Activated naive CD8-positive, alpha-beta T cell (primary cell): Measurements from ENCODE around the gene CXCL12.

Experiments used
- H3K27ac Mint-ChIP-seq: one replicate; pipeline ENCODE4 v1.8.0; 2021; ENCODE audit warnings: mixed read lengths
- H3K27me3 Mint-ChIP-seq: one replicate; pipeline ENCODE4 v1.8.0; 2021; ENCODE audit warnings: mixed read lengths
- H3K36me3 Mint-ChIP-seq: one replicate; pipeline ENCODE4 v1.8.0; 2021; ENCODE audit warnings: mixed read lengths
- H3K4me1 Mint-ChIP-seq: one replicate; pipeline ENCODE4 v1.8.0; 2021; ENCODE audit warnings: low read depth, mixed read lengths
- H3K4me3 Mint-ChIP-seq: one replicate; pipeline ENCODE4 v1.8.0; 2021; ENCODE audit warnings: mild to moderate bottlenecking, mixed read lengths
- H3K9me3 Mint-ChIP-seq: one replicate; pipeline ENCODE4 v1.8.0; 2021; ENCODE audit warnings: low read depth, mixed read lengths

CXCL12 gene

GRCh38 chr10:44382981-44383748 is 1.7 kb downstream of the CXCL12 start:
- H3K27me3 Mint-ChIP-seq = peaks cover 11% of the 10 kb centered on the region

GRCh38 chr10:44382131-44382858 is 2.6 kb downstream of the CXCL12 start:
- no peaks in the 10 kb centered on the region for H3K36me3 Mint-ChIP-seq
- no peak overlapping the region for H3K4me3 Mint-ChIP-seq
- H3K27ac Mint-ChIP-seq = no peak overlapping the region
- peaks cover 6% of the 10 kb centered on the region for H3K4me1 Mint-ChIP-seq
- no peaks in the 10 kb centered on the region for H3K9me3 Mint-ChIP-seq
- peaks cover 11% of the 10 kb centered on the region for H3K27me3 Mint-ChIP-seq

More at GRCh38 chr10:44382981-44383748, 1.7 kb downstream of the CXCL12 start:
- Mint-ChIP-seq H3K4me1 (peaks cover 6% of the 10 kb centered on the region), H3K27ac (no peak overlapping the region), H3K4me3 (no peak overlapping the region), H3K36me3 (no peaks in the 10 kb centered on the region), H3K9me3 (no peaks in the 10 kb centered on the region)

- Mint-ChIP-seq H3K27me3 (peaks cover 7% of the 10 kb centered on the region), H3K4me1 (peaks cover 2% of the 10 kb centered on the region)
Observed at GRCh38 chr10:44380829-44381600, 3.9 kb downstream of the CXCL12 start.

GRCh38 chr10:44379907-44380306 is 5.0 kb downstream of the CXCL12 start:
- Mint-ChIP-seq H3K4me3 (no peak overlapping the region), H3K9me3 (no peaks in the 10 kb centered on the region), H3K27me3 (peaks cover 4% of the 10 kb centered on the region), H3K27ac (no peak overlapping the region), H3K36me3 (no peaks in the 10 kb centered on the region), H3K4me1 (no peaks in the 10 kb centered on the region)

More at GRCh38 chr10:44380829-44381600, 3.9 kb downstream of the CXCL12 start:
- Mint-ChIP-seq H3K27ac (no peak overlapping the region), H3K36me3 (no peaks in the 10 kb centered on the region), H3K4me3 (no peak overlapping the region), H3K9me3 (no peaks in the 10 kb centered on the region)

- no peak overlapping the region for H3K4me3 Mint-ChIP-seq
- H3K27me3 Mint-ChIP-seq = peaks cover 4% of the 10 kb centered on the region
- H3K27ac Mint-ChIP-seq = no peak overlapping the region
- H3K36me3 Mint-ChIP-seq = no peaks in the 10 kb centered on the region
- no peaks in the 10 kb centered on the region for H3K4me1 Mint-ChIP-seq
- no peaks in the 10 kb centered on the region for H3K9me3 Mint-ChIP-seq
Observed at GRCh38 chr10:44378626-44379025, 6.3 kb downstream of the CXCL12 start.

- no peaks in the 10 kb centered on the region for H3K36me3 Mint-ChIP-seq
- H3K4me3 Mint-ChIP-seq = no peak overlapping the region
- no peaks in the 10 kb centered on the region for H3K9me3 Mint-ChIP-seq
- no peaks in the 10 kb centered on the region for H3K4me1 Mint-ChIP-seq
- no peak overlapping the region for H3K27ac Mint-ChIP-seq
- no peaks in the 10 kb centered on the region for H3K27me3 Mint-ChIP-seq
Observed at GRCh38 chr10:44377651-44378310, 7.1 kb downstream of the CXCL12 start.

GRCh38 chr10:44376472-44377099 is 8.3 kb downstream of the CXCL12 start:
- H3K4me1 Mint-ChIP-seq = no peaks in the 10 kb centered on the region
- H3K27me3 Mint-ChIP-seq = peaks cover 2% of the 10 kb centered on the region
- no peaks in the 10 kb centered on the region for H3K9me3 Mint-ChIP-seq
- H3K36me3 Mint-ChIP-seq = no peaks in the 10 kb centered on the region
- no peak overlapping the region for H3K4me3 Mint-ChIP-seq
- H3K27ac Mint-ChIP-seq = no peak overlapping the region

GRCh38 chr10:44374155-44374554 is 10.7 kb downstream of the CXCL12 start:
- Mint-ChIP-seq H3K27ac (no peak overlapping the region), H3K36me3 (no peaks in the 10 kb centered on the region), H3K27me3 (peaks cover 2% of the 10 kb centered on the region), H3K4me1 (no peaks in the 10 kb centered on the region), H3K4me3 (no peak overlapping the region), H3K9me3 (no peaks in the 10 kb centered on the region)

- no peak overlapping the region for H3K4me3 Mint-ChIP-seq
- H3K27ac Mint-ChIP-seq = no peak overlapping the region
- no peaks in the 10 kb centered on the region for H3K36me3 Mint-ChIP-seq
- H3K4me1 Mint-ChIP-seq = no peaks in the 10 kb centered on the region
- H3K27me3 Mint-ChIP-seq = peaks cover 3% of the 10 kb centered on the region
- no peaks in the 10 kb centered on the region for H3K9me3 Mint-ChIP-seq
Observed at GRCh38 chr10:44373341-44373995, 11.4 kb downstream of the CXCL12 start.

- Mint-ChIP-seq H3K36me3 (no peaks in the 10 kb centered on the region), H3K4me3 (no peak overlapping the region), H3K4me1 (no peaks in the 10 kb centered on the region), H3K27ac (no peak overlapping the region), H3K27me3 (peaks cover 5% of the 10 kb centered on the region), H3K9me3 (no peaks in the 10 kb centered on the region)
Observed at GRCh38 chr10:44372181-44372580, 12.7 kb downstream of the CXCL12 start.

GRCh38 chr10:44370731-44371248 is 14.1 kb downstream of the CXCL12 start:
- H3K27ac Mint-ChIP-seq = no peak overlapping the region
- no peak overlapping the region for H3K4me3 Mint-ChIP-seq
- no peaks in the 10 kb centered on the region for H3K9me3 Mint-ChIP-seq
- H3K4me1 Mint-ChIP-seq = no peaks in the 10 kb centered on the region
- no peaks in the 10 kb centered on the region for H3K36me3 Mint-ChIP-seq
- peaks cover 5% of the 10 kb centered on the region for H3K27me3 Mint-ChIP-seq

GRCh38 chr10:44369854-44370253 is 15.0 kb downstream of the CXCL12 start:
- peaks cover 5% of the 10 kb centered on the region for H3K27me3 Mint-ChIP-seq
- H3K4me3 Mint-ChIP-seq = no peak overlapping the region
- no peak overlapping the region for H3K27ac Mint-ChIP-seq
- H3K4me1 Mint-ChIP-seq = no peaks in the 10 kb centered on the region
- H3K36me3 Mint-ChIP-seq = no peaks in the 10 kb centered on the region
- H3K9me3 Mint-ChIP-seq = no peaks in the 10 kb centered on the region

- no peak overlapping the region for H3K4me3 Mint-ChIP-seq
- no peak overlapping the region for H3K27ac Mint-ChIP-seq
- H3K27me3 Mint-ChIP-seq = peaks cover 5% of the 10 kb centered on the region
- no peaks in the 10 kb centered on the region for H3K36me3 Mint-ChIP-seq
- no peaks in the 10 kb centered on the region for H3K9me3 Mint-ChIP-seq
- no peaks in the 10 kb centered on the region for H3K4me1 Mint-ChIP-seq
Observed at GRCh38 chr10:44369296-44369695, 15.6 kb downstream of the CXCL12 start.

GRCh38 chr10:44368637-44369036 is 16.3 kb downstream of the CXCL12 start:
- Mint-ChIP-seq H3K4me3 (no peak overlapping the region), H3K4me1 (no peaks in the 10 kb centered on the region), H3K27ac (no peak overlapping the region), H3K27me3 (peaks cover 5% of the 10 kb centered on the region), H3K9me3 (no peaks in the 10 kb centered on the region), H3K36me3 (no peaks in the 10 kb centered on the region)
